ENCODE data around the gene TRPM3.
"Not testable (repeated sequence)": the region's sequence is repeated elsewhere in the genome, so short reads cannot be mapped to it uniquely, and the experiment has no call there.

Gene TRPM3

DNA sequence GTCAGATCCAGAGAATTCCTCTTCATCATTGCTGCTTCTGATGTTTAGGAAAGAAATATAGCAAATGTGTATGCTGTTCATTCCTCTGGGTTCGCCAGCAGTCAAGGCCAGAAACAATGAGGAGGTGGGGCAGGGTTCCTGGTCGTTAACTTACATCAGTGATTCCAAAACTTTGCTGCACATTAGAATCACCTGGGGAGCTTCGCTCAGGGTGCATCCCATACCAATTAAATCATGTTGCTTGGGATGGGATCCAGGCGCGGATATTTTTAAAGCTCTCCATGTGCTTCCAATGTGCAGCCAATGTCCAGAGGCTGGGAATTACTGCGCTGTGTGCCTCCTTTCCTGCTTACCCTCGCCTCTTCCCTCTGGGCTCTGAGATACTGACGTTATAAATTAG lies 479.1 kb downstream of the TRPM3 start:
- Histone ChIP-seq H3K4me3 (no peak overlapping the region), H3K27ac (no peak overlapping the region), H3K36me3 (ENCODE audit: insufficient read depth, low read length) (no peaks in the 10 kb centered on the region), H3K9ac (ENCODE audit: insufficient read length) (no peak overlapping the region), H3K9me3 (ENCODE audit: low read depth, low read length) (no peaks in the 10 kb centered on the region)
- no peak for TF ChIP-seq FOXP2 (optimal IDR thresholded peaks at IDR 0.05; ENCODE audit: control extremely low read depth, extremely low read length, insufficient read depth)
- TF ChIP-seq EZH2 (IDR thresholded peaks at IDR 0.05), result no peak
- TF ChIP-seq POLR2AphosphoS5 (IDR thresholded peaks at IDR 0.05; ENCODE audit: borderline replicate concordance, low read depth, low read length), result no peak
- DNase-seq (ENCODE audit: low read depth, low spot score), result no peak

DNA sequence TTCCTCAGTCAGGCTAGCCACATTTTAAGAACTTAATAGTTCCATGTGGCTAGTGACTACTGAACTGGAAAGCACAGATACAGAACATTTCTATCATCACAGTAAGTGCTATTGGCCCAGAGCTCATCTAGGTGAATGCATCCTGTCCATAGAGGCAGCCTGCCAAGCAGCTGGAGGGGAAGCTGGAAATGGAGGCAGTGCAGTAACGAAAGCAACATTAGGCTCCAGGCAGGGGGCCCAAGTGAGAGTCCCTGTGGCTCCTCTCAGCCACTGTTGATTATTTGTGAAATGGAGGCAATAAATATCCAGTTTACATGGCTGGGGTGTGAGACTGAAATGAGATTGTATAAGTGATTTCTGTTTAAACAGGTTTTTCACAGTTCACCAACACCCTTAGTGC lies 479.8 kb downstream of the TRPM3 start:
- DNase-seq (ENCODE audit: low read depth, low spot score), result no peak
- H3K9me3 ChIP-seq (ENCODE audit: low read depth, low read length), result no peaks in the 10 kb centered on the region

DNA sequence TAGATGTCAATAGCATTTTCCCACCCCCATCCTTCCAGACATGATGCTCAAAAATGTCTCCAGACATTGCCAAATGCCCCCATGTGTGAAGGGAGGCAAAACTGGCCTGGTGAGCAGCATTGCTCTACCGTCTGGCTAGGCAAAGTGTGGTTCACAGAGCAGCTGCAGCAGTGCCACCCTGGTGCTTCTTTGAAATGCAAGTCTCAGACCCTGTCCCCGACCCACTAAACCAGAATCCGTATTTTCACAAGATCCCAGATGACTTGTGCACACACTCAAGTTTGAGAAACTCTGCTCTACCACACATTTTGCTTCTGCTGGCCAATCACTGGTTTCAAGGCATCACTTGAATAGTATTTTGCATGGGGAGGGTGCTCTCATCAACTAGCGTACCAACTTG lies 480.4 kb downstream of the TRPM3 start:
- TF ChIP-seq POLR2AphosphoS5 (IDR thresholded peaks at IDR 0.05; ENCODE audit: borderline replicate concordance, low read depth, low read length) (no peak), EZH2 (IDR thresholded peaks at IDR 0.05) (no peak), FOXP2 (optimal IDR thresholded peaks at IDR 0.05; ENCODE audit: control extremely low read depth, extremely low read length, insufficient read depth) (no peak)
- H3K9ac ChIP-seq (ENCODE audit: insufficient read length), result no peak overlapping the region
- H3K27ac ChIP-seq, result no peak overlapping the region
- H3K36me3 ChIP-seq (ENCODE audit: insufficient read depth, low read length), result no peaks in the 10 kb centered on the region
- H3K4me3 ChIP-seq, result no peak overlapping the region
- DNase-seq (ENCODE audit: low read depth, low spot score), result no peak
- H3K9me3 ChIP-seq (ENCODE audit: low read depth, low read length), result no peaks in the 10 kb centered on the region

More for the DNA sequence above, 479.8 kb downstream of the TRPM3 start:
- Histone ChIP-seq H3K27ac (no peak overlapping the region), H3K36me3 (ENCODE audit: insufficient read depth, low read length) (no peaks in the 10 kb centered on the region), H3K9ac (ENCODE audit: insufficient read length) (no peak overlapping the region), H3K4me3 (no peak overlapping the region)
- TF ChIP-seq POLR2AphosphoS5 (IDR thresholded peaks at IDR 0.05; ENCODE audit: borderline replicate concordance, low read depth, low read length) (no peak), FOXP2 (optimal IDR thresholded peaks at IDR 0.05; ENCODE audit: control extremely low read depth, extremely low read length, insufficient read depth) (no peak), EZH2 (IDR thresholded peaks at IDR 0.05) (no peak)

DNA sequence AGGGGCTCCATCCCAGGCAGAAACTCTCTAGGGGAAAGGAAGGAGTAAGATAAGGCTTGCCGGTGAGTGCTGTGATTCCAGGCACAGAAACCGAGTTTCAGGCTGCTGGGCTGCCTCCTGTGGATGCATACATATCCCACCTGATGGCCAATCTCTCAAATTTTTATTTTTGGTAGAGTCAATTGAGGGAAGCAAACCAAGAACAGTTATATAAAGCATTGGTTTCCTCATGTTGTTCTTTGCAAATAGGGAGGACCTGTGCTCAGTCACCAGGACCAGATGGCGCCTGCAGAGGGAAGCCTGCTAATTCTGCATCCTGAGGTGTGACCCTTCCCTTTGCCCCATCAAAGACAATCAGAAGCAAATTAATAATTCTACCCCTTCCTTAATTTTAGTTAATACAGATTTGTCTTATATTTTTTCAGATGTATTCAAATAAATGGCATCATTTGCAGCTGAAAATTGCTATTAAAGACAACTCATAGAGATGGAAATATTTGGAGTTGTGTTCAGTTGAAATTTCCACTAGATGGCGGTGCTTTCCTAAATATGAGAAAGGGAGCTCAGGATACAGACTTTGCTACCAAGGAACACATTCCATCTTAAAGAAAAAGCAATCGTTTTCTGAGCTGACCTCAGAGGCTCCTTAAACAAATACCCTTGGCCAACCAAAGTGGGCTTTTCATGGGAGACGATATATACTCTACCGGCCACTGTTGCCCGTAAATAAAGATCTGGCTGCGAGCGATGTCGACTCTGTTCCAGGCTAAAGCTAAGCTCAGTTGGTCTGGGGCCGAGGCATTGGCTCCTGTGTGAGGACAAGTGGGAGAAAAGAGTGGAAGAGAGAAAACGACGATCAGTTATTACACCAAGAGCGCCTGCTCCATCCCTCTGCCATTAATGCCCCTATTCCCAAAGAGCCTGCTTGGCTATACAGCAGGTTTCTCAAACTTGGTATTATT lies 481.3 kb downstream of the TRPM3 start:
- no peak overlapping the region for H3K4me3 ChIP-seq
- no peaks in the 10 kb centered on the region for H3K36me3 ChIP-seq (ENCODE audit: insufficient read depth, low read length)
- no peak overlapping the region for H3K27ac ChIP-seq
- TF ChIP-seq EZH2 (IDR thresholded peaks at IDR 0.05) (no peak), POLR2AphosphoS5 (IDR thresholded peaks at IDR 0.05; ENCODE audit: borderline replicate concordance, low read depth, low read length) (no peak), FOXP2 (optimal IDR thresholded peaks at IDR 0.05; ENCODE audit: control extremely low read depth, extremely low read length, insufficient read depth) (no peak)
- no peaks in the 10 kb centered on the region for H3K9me3 ChIP-seq (ENCODE audit: low read depth, low read length)
- H3K9ac ChIP-seq (ENCODE audit: insufficient read length), result no peak overlapping the region
- peak; percentile 18 for DNase-seq (ENCODE audit: low read depth, low spot score)

DNA sequence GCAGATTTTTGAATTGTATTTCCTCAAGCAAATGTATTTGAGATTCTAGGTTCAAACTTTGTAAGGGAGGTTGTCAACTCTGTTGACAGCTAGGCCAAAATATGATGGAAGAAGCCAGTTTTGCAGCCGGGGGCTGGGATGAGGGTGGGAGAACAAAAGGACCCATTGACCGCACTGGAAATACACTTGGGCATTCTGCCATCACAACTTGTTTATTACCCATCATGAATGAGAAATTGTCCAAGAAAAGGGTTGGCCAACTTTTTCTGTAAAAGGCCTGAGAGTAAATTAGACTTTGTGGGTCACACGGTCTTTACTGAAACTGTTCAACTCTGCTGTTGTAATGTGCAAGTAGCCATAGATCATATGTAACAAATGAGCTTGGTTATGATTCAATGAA lies 485.6 kb downstream of the TRPM3 start:
- H3K9me3 ChIP-seq (ENCODE audit: low read depth, low read length), result no peaks in the 10 kb centered on the region
- H3K4me3 ChIP-seq, result no peak overlapping the region
- no peaks in the 10 kb centered on the region for H3K36me3 ChIP-seq (ENCODE audit: insufficient read depth, low read length)
- DNase-seq (ENCODE audit: low read depth, low spot score), result no peak
- no peak overlapping the region for H3K27ac ChIP-seq
- no peak overlapping the region for H3K9ac ChIP-seq (ENCODE audit: insufficient read length)
- no peak for TF ChIP-seq FOXP2 (optimal IDR thresholded peaks at IDR 0.05; ENCODE audit: control extremely low read depth, extremely low read length, insufficient read depth)
- no peak for TF ChIP-seq POLR2AphosphoS5 (IDR thresholded peaks at IDR 0.05; ENCODE audit: borderline replicate concordance, low read depth, low read length)

DNA sequence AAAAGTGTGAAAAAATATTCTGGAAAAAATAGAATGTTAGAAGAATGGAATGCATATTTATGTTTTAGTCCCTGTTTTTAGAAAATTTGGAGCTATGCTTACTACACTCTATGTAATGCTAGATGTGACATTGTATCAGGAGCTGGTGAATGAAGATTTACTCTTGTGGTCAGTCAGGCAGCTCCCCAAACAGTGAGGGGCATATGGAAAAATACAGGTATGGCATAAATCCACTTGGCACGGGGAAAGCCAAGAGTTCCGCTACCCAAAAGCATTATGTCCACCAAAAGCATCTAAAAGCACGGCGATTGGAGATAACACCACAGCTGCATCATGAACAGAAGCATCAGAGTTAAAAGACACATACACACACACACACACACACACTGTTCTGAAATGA lies 486.7 kb downstream of the TRPM3 start:
- DNase-seq (ENCODE audit: low read depth, low spot score), result no peak
- no peaks in the 10 kb centered on the region for H3K36me3 ChIP-seq (ENCODE audit: insufficient read depth, low read length)
- no peak overlapping the region for H3K27ac ChIP-seq
- no peak overlapping the region for H3K9ac ChIP-seq (ENCODE audit: insufficient read length)
- H3K9me3 ChIP-seq (ENCODE audit: low read depth, low read length), result no peaks in the 10 kb centered on the region
- H3K4me3 ChIP-seq, result no peak overlapping the region
- TF ChIP-seq FOXP2 (optimal IDR thresholded peaks at IDR 0.05; ENCODE audit: control extremely low read depth, extremely low read length, insufficient read depth) (no peak), EZH2 (IDR thresholded peaks at IDR 0.05) (no peak), POLR2AphosphoS5 (IDR thresholded peaks at IDR 0.05; ENCODE audit: borderline replicate concordance, low read depth, low read length) (no peak)

DNA sequence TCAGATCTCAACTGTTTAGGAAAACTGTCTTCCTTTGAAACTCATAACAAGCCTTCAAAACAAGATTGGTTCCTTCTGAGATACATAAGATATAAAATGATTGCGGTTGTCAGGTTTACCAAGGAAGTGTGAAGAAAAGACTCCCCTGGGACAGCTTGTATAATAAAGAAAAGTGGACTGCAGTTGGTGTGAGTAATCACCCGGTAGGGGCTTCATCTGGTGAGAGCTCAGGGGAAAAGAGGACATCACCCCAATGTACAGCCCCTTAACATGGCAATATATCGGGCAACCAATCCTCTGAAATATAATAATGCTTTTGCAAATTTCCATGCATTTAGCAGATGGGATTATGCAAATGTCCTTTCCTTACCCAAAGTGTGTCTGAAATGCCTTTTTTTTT lies 490.4 kb downstream of the TRPM3 start:
- no peak for TF ChIP-seq FOXP2 (optimal IDR thresholded peaks at IDR 0.05; ENCODE audit: control extremely low read depth, extremely low read length, insufficient read depth)
- TF ChIP-seq POLR2AphosphoS5 (IDR thresholded peaks at IDR 0.05; ENCODE audit: borderline replicate concordance, low read depth, low read length), result no peak
- no peak for TF ChIP-seq EZH2 (IDR thresholded peaks at IDR 0.05)
- Histone ChIP-seq H3K36me3 (ENCODE audit: insufficient read depth, low read length) (no peaks in the 10 kb centered on the region), H3K4me3 (no peak overlapping the region), H3K9ac (ENCODE audit: insufficient read length) (no peak overlapping the region), H3K27ac (no peak overlapping the region), H3K9me3 (ENCODE audit: low read depth, low read length) (no peaks in the 10 kb centered on the region)
- DNase-seq (ENCODE audit: low read depth, low spot score), result no peak

DNA sequence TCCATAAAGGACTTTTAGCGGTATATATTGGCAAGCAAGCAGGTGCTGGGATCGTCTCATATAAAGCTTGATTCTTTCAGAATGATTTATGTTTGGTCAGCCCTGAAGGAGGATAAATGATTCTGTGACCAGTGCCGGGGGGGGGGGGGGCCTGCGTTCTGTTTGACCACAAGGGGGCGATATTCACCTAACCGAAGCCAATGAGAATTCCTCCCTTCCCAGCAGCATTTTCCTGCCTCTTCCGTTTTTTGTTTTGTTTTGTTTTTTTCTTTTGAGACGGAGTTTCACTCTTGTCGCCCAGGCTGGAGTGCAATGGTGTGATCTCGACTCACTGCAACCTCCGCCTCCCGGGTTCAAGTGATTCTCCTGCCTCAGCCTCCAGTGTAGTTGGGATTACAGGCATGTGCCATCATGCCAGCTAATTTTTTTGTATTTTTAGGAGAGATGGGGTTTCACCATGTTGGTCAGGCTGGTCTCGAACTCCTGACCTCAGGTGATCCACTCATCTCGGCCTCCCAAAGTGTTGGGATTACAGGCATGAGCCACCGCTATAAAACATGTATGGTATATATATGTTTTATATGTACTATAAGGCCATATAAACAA lies 492.2 kb downstream of the TRPM3 start:
- not testable (repeated sequence) for DNase-seq (ENCODE audit: low read depth, low spot score); H3K4me3 ChIP-seq; H3K9me3 ChIP-seq (ENCODE audit: low read depth, low read length); H3K27ac ChIP-seq; H3K36me3 ChIP-seq (ENCODE audit: insufficient read depth, low read length); H3K9ac ChIP-seq (ENCODE audit: insufficient read length)
